Lower lobe of right lung (tissue), 2 donors: ENCODE results near the gene SPON2. TPM values are rescaled to one million over a fixed set of nuclear protein-coding genes. Genes with fewer than 3 reads are reported as not detected.
A peak's percentile ranks its signal among the peaks of the same experiment; 100 is the strongest.
"Not testable (repeated sequence)": the region's sequence is repeated elsewhere in the genome, so short reads cannot be mapped to it uniquely, and the experiment has no call there.

Source experiments
- ATAC-seq, 2 donors: fragments of 200-7000 bp; cut with Tn5 transposase; one replicate each; pipeline ENCODE4 v1.9.1; 2020 to 2022; ENCODE audit warnings: mild to moderate bottlenecking in 2 of 2, moderate library complexity in 2 of 2
- DNase-seq: peaks from one replicate; pipeline ENCODE4 v3.0.0-alpha.2; 2020
- H3K27ac ChIP-seq: fragments of 200-600 bp; one replicate; pipeline ENCODE4 v1.8.0; 2022
- H3K27me3 ChIP-seq: fragments of 200-600 bp; one replicate; pipeline ENCODE4 v1.8.0; 2022; ENCODE audit warnings: low read depth
- H3K36me3 ChIP-seq: fragments of 200-600 bp; one replicate; pipeline ENCODE4 v1.8.0; 2022; ENCODE audit warnings: mild to moderate bottlenecking
- H3K4me1 ChIP-seq: fragments of 200-600 bp; one replicate; pipeline ENCODE4 v1.8.0; 2022
- H3K4me3 ChIP-seq: fragments of 200-600 bp; one replicate; pipeline ENCODE4 v1.8.0; 2022; ENCODE audit warnings: mild to moderate bottlenecking
- H3K9me3 ChIP-seq: fragments of 200-600 bp; one replicate; pipeline ENCODE4 v1.8.0; 2022
- intact Hi-C: fragments of 100-400 bp; cut with DNase I; formaldehyde crosslinking; loops from one replicate; pipeline ENCODE4 v1.11.0; 2022
- total RNA-seq: library from RNA; stranded (reverse); fragmentation: NEBNext Ultra II Directional; extraction: Animal tissue kit (Norgen Biotek cat#: 25700); gene quantifications from one replicate; pipeline ENCODE4 v1.2.1, GENCODE V29; 2021
- TF ChIP-seq, protein P1 (sequence below): fragments of 200-600 bp; IDR thresholded peaks from one replicate; pipeline ENCODE4 v1.8.0; 2022; ENCODE audit warnings: antibody characterized with exemption, mild to moderate bottlenecking
- donor health status: DM: no; HTN: yes; CAD: no; lungs with severe emphysema.

Gene SPON2
- total RNA-seq, 1 donor from 2014 or later, result 32.0 TPM

DNA sequence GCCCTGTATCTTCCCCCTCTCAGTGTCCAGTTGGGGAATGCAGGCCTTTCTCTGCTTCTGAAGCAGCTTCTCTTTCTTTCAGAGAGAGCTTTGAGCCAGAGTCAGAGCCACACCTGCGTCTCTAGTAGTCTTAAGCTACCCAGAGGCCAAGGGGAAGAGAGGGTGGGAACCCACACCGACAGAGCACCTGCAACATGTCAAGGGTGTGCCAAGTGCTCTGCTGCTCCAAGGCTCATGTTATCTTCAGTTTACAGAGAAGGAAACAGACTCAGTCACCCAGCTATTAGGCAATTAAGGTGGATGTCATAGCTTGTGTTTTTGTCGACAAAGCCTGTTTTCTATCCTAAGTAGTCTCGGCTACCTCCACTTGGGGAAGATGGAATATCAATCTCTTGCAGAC is 36.3 kb downstream of the SPON2 start:
- Histone ChIP-seq H3K4me1 (peaks cover 5% of the 10 kb centered on the region), H3K36me3 (no peaks in the 10 kb centered on the region), H3K27ac (no peak overlapping the region), H3K4me3 (no peak overlapping the region), H3K9me3 (no peaks in the 10 kb centered on the region), H3K27me3 (no peaks in the 10 kb centered on the region)
- ATAC-seq, result peak; percentile 62 to 89
- DNase-seq, result peak; percentile 59
- TF ChIP-seq, protein P1, sequence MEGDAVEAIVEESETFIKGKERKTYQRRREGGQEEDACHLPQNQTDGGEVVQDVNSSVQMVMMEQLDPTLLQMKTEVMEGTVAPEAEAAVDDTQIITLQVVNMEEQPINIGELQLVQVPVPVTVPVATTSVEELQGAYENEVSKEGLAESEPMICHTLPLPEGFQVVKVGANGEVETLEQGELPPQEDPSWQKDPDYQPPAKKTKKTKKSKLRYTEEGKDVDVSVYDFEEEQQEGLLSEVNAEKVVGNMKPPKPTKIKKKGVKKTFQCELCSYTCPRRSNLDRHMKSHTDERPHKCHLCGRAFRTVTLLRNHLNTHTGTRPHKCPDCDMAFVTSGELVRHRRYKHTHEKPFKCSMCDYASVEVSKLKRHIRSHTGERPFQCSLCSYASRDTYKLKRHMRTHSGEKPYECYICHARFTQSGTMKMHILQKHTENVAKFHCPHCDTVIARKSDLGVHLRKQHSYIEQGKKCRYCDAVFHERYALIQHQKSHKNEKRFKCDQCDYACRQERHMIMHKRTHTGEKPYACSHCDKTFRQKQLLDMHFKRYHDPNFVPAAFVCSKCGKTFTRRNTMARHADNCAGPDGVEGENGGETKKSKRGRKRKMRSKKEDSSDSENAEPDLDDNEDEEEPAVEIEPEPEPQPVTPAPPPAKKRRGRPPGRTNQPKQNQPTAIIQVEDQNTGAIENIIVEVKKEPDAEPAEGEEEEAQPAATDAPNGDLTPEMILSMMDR, result no peak
- intact Hi-C loops, result no loop called here

DNA sequence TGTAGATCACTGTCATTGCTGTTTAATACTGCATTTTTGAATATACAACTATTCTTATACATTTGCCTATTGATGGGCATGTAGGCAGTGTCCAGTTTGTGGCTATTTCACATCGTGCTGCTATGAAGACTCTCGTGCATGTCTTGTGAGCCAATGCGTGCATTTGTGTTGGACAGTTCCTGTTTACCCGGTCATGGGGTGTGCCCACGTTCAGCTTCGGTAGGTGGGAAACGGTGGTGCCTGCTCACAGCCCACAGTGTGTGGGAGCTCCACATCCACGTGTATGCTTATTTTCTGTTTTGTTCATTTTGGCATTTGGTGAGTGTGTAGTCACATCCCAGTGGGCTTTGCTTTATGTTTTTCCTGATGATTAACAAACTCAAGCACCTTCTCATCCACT is 39.4 kb downstream of the SPON2 start:
- DNase-seq, result no peak
- Histone ChIP-seq H3K9me3 (no peaks in the 10 kb centered on the region), H3K4me3 (no peak overlapping the region), H3K36me3 (no peaks in the 10 kb centered on the region), H3K27me3 (peaks cover under 1% of the 10 kb centered on the region), H3K4me1 (peaks cover 5% of the 10 kb centered on the region), H3K27ac (no peak overlapping the region)
- intact Hi-C loops, result no loop called here
- TF ChIP-seq, protein P1, result no peak
- no peak for ATAC-seq

DNA sequence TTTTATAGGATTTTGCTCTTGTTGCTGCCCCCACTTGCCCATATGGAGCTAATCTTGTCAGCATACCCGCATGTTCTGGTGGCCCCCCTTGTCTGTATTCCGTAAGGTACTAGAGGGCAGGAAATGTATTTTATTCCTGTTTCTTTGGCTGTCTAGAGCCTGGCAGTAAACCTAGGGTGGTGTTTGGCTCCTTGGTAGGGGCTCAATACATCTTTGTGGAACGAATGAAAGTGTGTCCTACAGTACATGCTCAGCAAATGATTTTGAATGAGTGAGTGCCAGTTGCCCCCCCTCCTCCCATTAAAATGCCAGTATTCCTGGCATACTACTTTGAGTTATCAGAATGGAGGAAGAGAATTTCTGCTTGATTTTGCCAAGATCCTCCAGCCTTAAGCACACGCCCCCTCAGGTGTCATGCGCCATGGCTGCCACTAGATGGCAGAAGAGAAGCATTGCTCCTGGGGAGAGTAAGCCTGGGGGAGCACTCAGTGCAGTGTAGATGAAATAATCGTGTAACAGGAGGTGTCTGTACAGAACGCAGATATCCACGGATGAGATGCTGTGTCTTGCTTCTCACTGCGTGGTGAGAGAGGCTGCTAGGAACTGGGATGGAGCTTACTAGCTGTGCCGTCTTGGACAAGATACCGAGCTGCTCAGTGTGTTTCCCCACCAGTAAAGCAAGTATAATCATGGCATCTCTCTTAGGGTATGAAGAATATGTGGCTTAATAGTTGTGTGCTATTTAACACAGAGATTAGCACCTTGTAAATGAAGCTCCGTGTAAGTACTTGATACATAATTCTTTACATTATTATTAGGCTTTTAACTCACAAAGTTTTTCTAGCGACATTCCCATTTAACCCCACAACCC is 41.8 kb downstream of the SPON2 start:
- DNase-seq, result peak; percentile 69
- intact Hi-C loops, result no loop called here

DNA sequence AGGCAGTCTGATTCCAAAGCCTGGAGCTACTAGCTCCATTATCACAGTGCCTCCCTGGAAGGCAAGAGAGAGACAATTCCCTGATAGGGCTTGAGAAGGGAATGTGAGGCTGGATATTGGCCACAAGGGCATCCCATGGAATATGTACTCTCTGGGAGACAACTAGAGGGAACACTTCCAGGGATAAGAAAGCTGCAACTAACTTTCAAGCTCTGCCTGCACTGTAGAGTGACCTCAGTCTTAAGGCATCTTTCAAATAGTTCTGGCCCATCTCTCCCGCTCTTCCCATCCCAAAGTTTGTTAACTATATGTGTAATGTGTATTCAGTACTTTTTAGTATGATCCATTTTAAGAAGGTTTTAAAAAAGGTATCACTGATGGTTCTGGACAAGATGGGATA is 45.9 kb downstream of the SPON2 start:
- H3K4me3 ChIP-seq, result no peak overlapping the region
- H3K4me1 ChIP-seq, result no peaks in the 10 kb centered on the region
- H3K9me3 ChIP-seq, result no peaks in the 10 kb centered on the region
- no peak for DNase-seq
- no peak overlapping the region for H3K27ac ChIP-seq
- TF ChIP-seq, protein P1, result no peak
- H3K36me3 ChIP-seq, result no peaks in the 10 kb centered on the region
- intact Hi-C loops, result no loop called here
- ATAC-seq, result no peak
- H3K27me3 ChIP-seq, result peaks cover 8% of the 10 kb centered on the region

More for the DNA sequence above, 41.8 kb downstream of the SPON2 start:
- TF ChIP-seq, protein P1, result peak; percentile 100
- Histone ChIP-seq H3K9me3 (no peaks in the 10 kb centered on the region), H3K4me3 (no peak overlapping the region), H3K4me1 (no peaks in the 10 kb centered on the region), H3K27me3 (peaks cover 5% of the 10 kb centered on the region), H3K36me3 (no peaks in the 10 kb centered on the region), H3K27ac (no peak overlapping the region)
- peak; percentile 95 to 97 for ATAC-seq

DNA sequence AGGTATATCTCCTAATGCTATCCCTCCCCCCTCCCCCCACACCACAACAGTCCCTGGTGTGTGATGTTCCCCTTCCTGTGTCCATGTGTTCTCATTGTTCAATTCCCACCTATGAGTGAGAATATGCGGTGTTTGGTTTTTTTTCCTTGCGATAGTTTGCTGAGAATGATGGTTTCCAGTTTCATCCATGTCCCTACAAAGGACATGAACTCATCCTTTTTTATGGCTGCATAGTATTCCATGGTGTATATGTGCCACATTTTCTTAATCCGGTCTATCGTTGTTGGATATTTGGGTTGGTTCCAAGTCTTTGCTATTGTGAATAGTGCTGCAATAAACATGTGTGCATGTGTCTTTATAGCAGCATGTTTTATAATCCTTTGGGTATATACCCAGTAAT is 46.9 kb downstream of the SPON2 start:
- H3K27me3 ChIP-seq, DNase-seq, H3K4me1 ChIP-seq, H3K27ac ChIP-seq, H3K9me3 ChIP-seq, H3K4me3 ChIP-seq, intact Hi-C loops, ATAC-seq, H3K36me3 ChIP-seq: not testable (repeated sequence)

DNA sequence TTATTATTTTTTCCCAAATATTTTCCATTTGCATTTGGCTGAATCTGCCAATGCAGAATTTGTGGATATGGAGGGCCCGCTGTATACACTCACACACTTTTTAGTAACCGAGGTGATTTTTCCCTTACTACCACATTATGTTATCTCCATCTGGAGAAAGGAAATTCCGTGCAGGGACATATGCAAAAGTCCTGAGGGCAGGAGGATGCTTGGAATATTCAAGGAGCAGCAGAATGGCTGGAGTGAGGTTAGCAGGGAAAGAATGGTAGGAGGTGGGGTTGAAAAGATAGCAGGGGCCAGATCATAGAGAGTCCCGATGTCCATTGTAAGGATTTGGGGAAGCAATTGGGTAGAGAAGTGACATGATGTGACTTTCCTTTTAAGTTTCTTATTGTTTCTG is 47.6 kb downstream of the SPON2 start:
- TF ChIP-seq, protein P1, result no peak
- Histone ChIP-seq H3K4me1 (no peaks in the 10 kb centered on the region), H3K36me3 (no peaks in the 10 kb centered on the region), H3K9me3 (no peaks in the 10 kb centered on the region), H3K27me3 (peaks cover 8% of the 10 kb centered on the region), H3K27ac (no peak overlapping the region), H3K4me3 (no peak overlapping the region)
- ATAC-seq, result no peak
- intact Hi-C loops, result no loop called here
- no peak for DNase-seq
